CD4-positive, alpha-beta T cell treated with Interleukin-17A for 1 hour (primary cell): Measurements from ENCODE around the gene HAUS3.
"Not testable (repeated sequence)": the region's sequence is repeated elsewhere in the genome, so short reads cannot be mapped to it uniquely, and the experiment has no call there.

Source experiments
- DNase-seq: peaks from one replicate; pipeline ENCODE4 v3.0.0-alpha.2; 2020

The HAUS3 gene

DNA sequence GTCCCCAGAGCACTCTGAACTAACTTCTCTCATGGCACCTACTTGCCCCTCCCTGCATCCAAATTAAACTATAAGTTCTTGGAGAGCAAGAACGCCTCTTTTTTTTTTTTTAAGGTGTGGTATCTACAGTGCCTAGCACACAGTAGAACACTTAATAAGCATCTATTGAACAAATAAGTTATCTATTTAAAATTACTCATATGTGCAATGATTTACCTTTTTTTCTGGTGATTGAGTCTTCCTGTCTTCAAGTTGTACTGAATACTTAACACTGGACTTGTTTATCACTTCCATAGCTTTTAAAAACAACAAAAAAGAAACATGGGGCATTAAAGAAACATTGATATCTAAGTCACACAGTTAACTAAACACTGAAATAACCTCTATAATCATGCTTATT lies 29.1 kb downstream of the HAUS3 start:
- DNase-seq: no peak

DNA sequence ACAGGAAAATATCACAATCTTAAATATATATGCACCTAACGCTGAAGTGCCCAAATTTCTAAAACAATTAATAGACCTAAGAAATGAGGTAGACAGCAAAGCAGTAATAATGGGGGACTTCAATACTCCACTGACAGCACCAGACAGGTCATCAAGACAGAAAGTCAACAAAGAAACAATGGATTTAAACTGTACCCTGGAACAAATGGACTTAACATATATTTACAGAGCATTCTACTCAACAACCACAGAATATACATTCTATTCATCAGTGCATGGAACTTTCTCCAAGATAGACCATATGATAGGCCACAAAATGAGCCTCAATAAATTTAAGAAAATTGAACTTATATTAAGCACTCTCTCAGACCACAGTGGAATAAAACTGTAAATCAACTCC lies 39.1 kb downstream of the HAUS3 start:
- DNase-seq: not testable (repeated sequence)

DNA sequence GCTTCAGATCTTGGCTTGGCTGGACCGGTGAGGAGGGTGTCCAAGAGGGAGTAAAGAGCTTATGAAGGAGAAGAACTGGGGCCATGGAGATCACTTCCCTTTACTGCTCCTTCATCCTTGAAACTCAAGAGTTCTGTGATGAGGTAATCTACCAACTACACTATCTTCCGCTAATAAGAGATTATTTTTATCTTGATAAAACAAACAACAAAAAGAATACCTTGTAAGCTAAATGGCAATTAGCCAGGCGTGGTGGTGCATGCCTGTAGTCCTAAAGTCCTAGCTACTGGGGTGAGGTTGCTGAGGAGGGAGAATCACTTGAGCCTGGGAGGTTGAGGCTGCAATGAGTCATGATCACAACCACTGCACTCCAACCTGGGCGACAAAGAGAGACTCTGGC lies 47.4 kb downstream of the HAUS3 start:
- DNase-seq: no peak

DNA sequence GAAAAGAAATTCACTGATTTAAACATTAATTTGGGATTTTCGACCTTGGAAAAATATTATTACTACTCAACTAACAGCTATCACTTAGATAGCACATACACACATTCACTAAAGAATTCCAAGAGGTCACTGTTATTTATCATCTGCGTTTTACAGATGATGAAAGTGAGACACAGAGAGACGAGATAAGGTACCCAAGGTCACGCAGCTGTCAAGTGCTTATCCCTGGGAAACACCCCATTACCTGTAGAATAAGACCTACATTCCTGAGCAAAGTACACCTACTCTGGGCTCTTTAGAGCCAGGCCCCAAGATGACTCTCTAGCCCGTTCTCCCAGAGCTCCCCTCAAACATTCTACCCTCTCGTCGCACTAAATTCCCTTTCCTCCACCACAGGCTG lies 48.6 kb downstream of the HAUS3 start:
- no peak for DNase-seq

DNA sequence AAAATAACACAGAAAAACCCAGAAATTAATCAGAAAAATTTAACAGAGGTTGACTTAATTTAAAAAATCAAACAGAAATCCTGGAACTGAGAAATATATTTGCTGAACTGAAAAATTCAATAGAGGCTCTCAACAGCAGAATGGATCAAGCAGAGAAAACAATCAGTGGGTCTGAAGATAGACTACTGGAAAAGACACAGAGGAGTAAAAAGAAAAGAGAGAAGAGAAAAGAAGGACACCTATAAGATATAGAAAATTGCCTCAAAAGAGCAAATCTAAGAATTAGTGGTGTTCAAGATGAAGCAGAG lies 55.1 kb downstream of the HAUS3 start:
- DNase-seq: no peak

DNA sequence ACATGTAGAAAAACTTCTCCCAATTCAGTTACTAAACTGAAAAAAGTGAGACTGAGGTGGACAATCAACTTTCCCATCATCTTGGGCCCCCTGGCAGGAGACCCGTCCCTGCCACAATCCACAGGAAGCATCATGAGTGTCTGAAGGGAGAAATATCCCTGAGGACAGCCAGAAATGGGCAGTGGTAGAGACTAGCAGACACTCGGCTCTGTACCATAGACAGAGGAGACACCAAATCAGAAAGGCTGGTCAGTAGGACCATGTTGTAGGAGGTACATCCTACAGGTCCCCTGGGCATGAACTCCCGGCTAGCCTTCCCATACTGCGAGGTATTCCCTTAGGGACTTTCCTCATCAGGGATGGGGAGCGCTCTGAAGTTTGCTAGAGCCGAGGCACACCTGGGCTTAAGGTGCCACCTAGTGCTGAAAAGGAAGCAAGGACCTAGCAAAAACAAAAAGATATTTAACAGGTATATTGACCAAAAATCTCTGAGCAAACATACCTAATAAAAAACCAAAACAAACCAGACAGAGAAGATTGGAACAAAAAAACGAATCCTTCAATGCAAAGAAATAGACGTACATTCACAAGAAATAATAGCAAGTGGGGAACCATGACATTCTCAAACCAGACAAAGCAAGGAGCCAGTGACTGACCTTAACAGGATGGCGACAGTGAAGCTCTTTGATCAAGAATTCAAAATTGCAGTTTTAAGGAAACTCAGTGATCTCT lies 55.6 kb downstream of the HAUS3 start:
- no peak for DNase-seq

DNA sequence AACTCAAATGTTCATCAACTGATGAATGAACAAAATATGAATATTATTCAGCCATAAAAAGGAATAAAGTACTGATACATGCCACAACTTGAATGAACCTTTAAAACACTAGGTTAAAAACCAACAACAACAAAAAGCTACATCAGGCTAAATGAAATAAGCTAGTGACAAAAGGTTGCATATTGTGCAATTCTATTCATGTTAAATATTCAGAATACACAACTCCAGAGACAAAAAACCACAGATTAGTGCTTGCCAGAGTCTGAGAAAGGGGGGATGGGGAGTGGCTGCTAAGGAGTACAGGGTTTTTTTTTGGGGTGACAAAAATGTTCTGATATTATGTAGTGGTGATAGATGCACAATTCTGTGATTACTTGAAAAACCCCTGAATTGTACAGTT lies 58.5 kb downstream of the HAUS3 start:
- no peak for DNase-seq

DNA sequence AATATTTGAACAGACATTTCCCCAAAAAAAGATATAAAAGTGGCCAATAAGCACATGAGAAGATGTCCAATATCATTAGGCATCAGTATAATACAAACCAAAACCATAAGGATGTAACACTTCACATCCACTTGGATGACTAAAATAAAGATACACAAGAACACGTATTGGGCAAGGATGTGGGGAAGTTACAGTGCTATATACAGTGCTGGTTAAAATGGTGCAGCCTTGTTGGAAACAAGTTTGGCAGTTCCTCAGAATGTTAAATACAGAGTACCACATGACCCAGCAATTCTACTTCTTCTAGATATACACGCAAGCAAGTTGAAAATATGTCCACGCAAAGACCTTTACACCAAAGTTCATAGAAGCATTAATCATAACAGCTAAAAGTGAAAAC lies 58.9 kb downstream of the HAUS3 start:
- DNase-seq: no peak

DNA sequence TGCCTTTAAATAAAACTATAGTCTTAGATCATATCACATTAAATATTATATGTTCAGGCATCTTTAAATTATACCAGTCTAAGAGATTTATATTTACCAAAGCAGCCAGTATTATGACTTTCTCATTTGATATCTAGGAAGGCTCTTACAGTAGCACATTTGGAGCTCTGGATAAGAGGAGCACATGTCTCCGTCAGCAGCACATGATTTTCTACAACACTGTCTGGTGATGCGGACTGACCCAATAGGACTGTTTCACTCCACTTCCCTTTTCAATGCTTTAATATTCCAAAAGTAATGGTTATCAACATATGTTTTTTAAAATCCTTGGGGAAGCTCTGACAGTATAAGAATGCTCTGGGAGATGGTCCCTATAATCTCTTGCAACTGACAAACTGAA lies 61.5 kb downstream of the HAUS3 start:
- no peak for DNase-seq

DNA sequence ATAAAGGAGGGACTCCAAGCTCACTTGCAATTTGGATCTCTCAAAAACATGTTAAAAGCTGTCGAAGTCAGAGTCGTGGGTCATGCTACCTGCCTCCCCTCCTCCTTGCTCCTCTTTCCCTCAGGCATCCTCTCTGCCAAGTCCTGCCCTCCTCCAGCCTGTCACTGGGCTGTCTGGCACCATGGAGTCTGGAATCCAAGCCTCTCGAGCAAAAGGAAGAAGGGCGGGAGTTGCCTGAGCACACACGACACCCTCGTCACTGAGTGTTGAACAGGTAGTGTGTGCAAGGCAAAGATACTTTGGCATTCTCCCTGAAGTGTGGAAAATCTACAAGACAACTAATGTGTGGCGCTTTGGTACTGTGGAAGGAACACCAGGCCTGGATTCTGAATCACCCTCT lies 62.2 kb downstream of the HAUS3 start:
- DNase-seq: no peak

DNA sequence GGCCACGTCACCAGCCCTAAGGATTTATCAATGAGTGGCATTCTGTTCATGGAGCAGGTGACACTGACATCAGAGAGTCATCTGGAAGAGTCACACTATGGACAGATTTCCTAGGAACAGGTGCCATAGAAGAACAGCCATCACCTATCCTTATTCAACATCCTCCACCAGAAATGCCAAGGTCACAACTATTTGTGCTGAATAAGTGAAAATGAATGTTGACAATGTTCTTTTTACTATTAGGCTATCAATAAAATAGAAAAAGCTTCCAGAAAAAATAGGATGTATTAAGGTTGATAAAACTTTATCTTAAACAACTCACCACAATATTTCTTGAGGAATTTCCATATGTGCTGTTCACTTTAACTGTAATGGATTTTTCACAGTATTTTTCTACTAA lies 62.9 kb downstream of the HAUS3 start:
- DNase-seq: no peak
